GM21529 (cell line): ENCODE measurements around the gene ZDHHC14.
"Not testable (repeated sequence)": the region's sequence is repeated elsewhere in the genome, so short reads cannot be mapped to it uniquely, and the experiment has no call there.

Experiments used
- ATAC-seq: cut with Tn5 transposase; IDR thresholded peaks from one replicate; pipeline ENCODE4 v1.9.1; 2021; ENCODE audit not compliant: unreplicated experiment

Gene ZDHHC14

DNA sequence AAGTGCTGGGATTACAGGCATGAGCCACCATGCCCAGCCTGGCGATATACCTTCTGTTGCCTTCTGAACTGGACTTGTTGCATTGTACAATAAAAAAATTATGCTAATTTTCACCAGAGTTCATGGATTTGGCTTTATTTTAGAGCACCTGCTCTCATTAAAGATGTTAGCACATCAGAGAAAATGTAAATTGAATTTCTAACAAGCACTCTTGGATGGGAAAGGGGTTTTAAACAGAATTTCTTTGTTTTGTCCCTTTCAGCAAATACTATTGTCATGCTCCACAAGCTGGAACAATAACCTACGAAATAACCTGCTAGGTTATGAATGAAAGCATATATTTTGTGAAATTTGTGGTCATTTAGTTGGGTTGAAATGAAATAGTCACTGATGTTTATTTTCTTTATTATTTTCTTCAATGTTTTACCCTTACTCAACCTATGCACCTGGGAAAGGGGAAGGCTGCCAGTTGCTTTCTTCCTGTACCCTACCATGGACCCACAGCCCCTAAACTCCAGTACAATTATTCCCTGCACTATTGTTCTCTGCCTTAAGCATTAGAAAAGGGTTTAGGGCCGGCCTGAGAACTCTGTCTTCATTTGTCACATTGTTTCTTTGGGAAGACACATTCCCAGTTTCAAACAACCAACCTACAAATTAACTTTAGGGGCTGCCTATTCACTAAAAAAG lies 22.2 kb downstream of the ZDHHC14 start:
- no peak for ATAC-seq

DNA sequence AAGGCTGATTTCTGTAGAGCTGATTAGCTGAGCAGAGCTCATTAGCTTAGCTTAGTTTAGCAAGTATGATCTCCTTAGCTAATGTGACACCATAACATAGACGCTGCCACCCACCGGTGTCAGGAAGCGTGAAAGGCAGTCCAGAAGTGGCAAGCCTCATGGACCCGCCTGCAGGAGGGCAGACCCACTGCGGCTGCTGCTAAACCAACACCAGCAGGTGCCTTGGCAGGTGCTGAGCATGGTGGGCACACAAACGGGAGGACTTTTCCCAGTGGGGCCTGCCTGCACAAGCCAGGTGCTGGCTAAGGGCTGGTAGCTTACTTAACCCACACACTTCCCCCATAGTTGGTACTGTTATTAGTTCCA lies 22.7 kb downstream of the ZDHHC14 start:
- ATAC-seq = no peak

DNA sequence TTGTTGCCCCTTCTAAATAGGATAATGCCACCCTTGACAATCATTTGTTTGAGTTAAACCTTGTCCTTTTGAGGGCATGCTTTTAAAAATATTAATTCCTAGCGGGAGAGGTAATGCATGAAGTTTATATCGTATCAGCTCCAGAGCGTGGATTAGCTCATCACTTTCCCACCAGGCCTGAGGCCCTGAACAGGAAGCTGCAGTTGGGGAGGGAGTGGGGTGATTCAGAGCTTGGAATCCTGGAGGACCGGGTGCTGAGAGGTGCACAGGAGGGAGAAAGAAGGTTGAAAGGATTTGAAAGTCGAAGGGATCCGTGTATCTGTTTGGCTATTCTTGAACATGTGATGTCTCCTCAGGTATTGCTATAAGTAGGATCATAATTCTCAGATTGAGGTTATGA lies 25.0 kb downstream of the ZDHHC14 start:
- ATAC-seq = no peak

DNA sequence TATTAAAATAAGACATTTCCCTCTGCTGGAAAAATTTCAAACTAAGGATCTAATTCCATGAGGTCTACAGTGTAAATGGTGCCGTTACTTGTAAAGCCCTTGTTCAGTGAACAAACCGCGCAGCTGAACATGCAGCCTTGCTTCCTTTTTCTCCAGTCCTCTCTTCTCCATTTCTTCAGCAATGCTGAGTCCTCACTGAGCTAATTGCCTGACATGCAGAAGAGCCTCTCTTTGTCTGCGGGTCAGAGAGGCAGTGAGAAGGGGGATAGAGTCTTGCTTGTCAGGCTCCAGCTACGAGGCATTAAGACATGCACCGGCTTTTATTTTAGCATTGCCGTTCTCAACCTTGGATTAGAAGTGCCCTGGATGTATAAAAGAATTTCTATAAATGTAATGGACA lies 25.7 kb downstream of the ZDHHC14 start:
- ATAC-seq = no peak

DNA sequence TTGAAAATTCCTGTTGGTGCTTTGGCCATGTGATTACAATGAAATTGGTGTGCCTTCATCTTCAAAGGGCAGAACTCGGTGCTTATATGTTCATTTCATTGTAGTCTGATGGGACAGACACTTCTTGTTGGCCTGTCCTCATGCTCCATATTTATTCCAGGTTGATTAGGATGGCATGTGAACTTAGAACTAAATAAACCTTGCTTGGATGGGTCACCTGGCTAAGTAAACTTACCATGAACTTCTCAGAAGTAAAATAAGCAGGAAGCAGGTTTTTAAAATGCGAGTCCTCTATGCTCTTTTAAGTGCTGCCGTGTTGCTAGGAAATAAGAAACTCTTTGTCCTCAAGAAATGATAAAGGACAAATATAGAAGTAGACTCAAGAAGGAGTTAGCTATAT lies 26.7 kb downstream of the ZDHHC14 start:
- ATAC-seq = no peak

DNA sequence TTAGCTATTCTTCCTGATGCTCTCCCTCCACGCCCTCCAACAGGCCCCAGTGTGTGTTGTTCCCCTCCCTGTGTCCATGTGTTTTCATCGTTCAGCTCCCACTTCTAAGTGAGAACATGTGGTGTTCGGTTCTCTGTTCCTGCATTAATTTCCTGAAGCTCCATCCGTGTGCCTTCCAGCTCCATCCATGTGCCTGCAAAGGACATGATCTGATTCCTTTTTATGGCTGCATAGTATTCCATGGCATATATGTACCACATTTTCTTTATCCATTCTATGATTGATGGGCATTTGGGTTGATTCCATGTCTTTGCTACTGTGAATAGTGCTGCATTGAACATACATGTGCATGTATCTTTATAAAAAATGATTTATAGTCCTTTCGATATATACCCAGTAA lies 27.4 kb downstream of the ZDHHC14 start:
- not testable (repeated sequence) for ATAC-seq

DNA sequence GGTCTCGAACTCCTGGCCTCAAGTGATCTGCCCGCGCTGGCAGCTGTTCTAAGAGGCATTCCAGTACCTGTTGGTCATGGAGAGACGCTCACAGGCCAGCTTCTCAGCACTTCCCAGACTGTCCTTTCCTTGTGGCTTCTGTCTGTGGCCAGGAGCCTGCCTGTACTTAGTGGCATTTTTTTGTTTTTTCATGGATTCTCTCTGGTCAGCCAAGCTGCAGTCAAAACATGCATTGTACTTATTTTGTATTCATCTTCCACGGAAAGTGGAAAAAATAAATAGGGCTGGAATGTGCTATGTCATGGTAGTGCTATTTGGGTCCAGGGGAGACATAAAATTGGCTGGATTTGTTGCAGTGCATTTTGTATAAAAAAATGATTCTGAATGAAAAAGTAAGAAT lies 29.1 kb downstream of the ZDHHC14 start:
- ATAC-seq = no peak

DNA sequence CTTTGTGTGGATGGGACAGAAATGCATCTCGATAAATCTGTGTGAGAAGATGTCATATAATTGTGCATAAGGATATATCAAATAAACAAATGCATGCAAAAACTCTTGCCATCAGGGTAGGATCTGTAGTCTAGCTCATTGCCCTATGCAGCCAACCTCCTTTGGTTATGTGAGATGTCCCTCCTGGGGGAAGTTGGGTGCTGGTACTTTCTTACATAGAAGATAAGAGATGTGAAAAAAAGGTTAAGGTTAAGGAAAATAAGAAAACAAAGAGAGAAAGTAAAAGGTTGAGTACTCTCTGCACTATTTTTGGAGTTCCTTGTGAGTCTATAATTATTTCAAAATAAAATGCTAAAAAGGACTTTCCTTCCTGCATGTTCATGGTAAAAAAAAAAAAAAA lies 30.4 kb downstream of the ZDHHC14 start:
- no peak for ATAC-seq

DNA sequence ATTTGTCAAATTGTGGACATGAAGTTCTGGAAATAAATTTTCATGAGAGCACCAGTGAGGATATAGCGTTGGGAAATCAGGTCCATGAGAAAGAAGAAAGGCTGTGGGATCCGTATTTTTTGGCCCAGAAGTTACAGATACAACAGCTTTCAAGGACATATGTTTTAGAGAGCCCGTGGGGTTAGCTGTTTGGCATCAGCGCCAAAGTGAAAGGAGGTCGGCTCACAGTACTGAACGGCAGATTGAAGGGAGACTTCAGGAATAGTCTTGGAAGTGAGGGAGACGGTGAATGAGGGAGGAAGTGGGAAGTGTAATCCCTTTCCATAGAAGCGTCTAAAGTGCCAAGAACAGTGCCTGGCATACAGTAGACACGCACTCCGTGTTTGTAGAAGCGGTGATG lies 31.8 kb downstream of the ZDHHC14 start:
- no peak for ATAC-seq

DNA sequence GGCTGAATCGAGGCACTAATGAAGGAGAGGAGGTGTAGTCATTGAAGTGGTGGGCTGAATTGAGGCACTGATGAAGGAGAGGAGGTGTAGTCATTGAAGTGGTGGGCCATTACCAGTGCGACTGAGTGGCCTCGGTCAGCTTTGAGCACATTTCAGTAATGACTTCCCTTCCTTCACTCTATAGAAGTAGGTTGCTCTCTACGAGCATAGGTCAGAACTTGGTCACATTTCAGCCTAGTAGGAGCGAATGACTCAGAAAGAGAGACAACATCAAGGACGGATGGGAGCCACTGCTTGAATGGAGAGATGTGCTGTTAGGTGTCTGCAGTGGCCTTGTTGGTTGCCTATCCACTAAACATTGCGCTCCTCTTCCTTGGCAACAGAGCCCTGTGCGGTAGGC lies 39.5 kb downstream of the ZDHHC14 start:
- ATAC-seq = no peak

DNA sequence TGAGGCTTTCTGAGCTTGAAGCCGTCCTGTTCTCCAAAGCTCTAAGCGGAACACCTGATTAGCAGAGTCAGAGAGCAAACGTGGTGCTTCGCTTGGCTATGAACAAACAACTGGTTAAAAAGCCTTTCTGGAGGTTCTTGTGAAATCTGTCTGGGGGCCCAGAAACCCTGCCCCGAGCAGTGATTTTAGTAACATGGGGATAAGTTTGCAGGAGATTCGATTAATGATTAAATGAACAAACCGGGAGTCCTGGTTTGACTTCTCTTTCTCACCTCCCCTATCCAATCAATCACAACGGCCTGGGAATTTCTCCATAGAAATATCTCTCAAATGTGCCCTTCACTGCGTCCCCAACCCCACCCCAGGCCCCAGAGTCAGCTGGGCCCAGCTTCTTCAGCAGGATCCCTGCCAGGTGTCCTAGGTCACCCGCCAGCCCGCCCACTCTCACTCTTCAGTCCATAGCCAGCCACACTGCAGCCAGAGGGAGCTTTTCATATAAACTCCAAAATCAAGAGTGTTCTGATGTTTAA lies 43.6 kb downstream of the ZDHHC14 start:
- ATAC-seq = no peak

DNA sequence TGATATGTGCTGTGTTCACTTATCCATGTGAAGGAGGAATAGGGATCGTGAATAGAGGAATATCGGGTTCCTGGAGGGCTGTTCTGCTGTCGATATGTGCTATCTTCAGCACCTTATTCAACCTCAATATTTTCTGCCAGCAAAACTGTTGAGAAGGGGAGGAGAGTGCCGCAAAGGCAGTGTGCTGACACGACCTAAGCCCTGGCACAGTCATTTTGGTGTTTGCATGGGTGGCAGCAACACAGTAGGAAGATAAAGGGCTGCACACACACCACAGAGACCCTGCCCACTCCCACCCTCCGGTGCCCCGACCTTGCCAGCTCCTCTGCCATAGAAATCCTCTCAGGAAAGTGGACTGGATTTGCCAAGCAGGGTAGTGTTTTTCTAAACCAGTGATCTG lies 47.0 kb downstream of the ZDHHC14 start:
- ATAC-seq = no peak

DNA sequence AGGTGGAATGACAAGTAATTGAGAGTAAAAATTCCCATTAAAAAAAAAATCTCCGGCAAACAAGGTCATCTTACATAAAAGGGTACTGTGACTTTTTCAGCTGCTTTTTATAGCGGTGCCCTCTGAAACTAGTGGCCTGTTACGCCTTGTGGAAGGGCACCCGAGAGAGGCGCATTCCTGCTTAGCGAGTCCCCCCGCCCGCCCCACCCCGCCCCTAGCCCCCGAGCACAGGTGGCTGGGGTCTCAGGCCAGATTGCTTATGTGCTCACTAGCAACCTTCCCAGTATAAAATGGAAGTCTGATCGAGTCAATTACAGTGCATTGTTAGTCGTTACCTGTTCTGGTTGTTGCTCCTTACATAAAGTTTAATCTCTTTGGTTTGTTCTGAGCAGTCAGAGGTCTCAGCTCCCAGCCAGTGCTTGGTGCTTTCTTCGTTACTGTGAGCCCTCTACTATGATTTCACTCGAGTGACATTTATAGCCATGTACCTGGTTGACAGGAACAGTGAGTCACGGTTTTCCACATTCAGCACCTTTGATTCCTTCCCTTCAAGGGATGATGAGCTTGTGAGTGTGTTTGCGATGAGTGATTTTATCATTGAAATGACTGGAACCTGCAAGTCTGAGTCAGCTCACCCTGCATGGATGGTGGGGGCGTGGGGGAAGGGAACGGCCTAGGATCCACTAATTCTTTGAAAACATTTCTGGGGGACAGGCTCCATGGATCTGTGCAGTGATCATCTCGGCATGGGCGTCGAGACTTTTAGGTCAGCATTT lies 47.6 kb downstream of the ZDHHC14 start:
- ATAC-seq = no peak

DNA sequence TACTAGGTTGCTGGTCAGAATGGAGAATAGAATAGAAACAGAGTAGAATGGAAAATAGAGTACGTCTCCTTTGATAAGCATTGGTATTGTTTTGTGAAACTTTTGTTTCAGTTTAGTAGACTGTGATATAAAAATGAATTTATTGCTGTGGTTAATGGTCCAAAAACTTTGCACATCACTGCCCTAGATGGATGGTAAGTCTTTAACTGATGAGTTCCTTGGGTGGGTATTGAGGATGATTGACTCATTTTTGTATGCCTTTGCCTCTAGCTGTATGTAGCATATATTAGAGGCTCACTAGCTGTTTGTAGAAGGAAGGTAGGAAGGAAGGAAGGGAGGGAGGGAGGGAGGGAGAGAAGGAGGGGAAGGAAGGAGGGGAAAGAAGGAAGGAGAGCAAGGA lies 48.3 kb downstream of the ZDHHC14 start:
- ATAC-seq = no peak

DNA sequence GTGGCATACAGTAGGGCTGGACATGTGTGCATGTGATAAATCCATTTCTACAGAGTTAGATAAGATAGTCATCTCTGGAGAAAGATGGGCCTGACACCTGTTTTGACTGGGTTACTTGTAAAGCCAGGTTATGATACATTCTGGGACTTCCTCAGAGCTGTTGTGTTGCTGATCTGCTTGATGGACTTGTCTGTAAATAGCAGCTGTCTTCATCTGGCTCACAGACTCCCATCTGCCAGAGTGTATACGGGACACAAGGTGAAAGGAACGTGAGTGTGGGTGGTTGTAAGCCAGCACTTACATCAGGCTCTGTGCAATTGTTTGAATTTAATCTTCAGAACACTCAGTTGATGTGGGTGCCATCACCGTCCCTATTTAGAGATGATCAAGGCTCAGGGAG lies 49.8 kb downstream of the ZDHHC14 start:
- no peak for ATAC-seq

DNA sequence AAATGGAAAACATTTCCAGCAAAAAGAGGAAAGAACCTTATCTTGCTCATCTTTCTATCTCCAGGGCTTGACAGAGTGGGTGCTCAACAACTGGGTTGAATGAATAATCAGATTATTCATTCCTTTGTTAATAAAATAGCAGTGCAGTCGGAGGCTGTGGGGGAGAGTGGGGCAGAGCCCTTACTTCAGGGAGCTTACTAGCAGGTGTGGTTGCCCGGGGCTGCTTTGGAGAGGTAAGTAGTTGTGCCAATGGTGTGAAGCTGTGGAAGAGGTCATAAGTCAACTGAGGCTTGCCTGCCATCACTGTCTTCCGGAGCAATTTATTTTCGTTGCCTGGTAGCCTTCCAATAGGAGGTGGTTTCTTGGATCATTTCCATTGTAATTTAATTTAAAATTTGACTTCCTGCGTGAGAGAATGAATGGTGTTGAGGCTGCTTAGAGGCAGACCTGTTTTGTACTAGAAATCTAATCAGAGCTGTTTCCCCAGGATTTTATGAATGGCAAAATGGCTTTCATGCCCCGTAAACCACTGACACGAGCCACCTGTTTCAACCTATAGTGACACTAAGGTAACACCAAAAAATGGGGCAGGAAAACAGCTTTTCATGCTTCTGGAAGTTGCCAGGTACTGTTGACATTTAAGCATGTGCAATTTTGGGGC lies 51.4 kb downstream of the ZDHHC14 start:
- ATAC-seq = no peak

DNA sequence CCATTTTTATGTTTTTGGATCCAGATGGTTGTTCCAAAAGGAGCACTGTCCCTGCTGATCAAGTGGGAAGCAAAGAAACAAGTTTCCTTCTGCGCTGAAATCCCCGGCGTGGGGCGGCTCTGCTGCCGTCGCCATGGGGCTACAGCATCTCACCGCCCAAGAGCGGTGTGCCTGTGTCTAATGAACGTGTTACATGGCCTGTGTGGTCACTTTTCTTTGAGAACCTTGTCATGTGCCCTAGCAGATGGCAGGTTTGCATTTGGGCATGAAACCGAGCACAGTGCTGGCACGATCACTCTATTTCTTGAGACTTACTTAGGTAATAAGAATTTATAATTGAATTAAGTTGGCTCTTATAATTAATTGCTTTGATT lies 51.9 kb downstream of the ZDHHC14 start:
- no peak for ATAC-seq

DNA sequence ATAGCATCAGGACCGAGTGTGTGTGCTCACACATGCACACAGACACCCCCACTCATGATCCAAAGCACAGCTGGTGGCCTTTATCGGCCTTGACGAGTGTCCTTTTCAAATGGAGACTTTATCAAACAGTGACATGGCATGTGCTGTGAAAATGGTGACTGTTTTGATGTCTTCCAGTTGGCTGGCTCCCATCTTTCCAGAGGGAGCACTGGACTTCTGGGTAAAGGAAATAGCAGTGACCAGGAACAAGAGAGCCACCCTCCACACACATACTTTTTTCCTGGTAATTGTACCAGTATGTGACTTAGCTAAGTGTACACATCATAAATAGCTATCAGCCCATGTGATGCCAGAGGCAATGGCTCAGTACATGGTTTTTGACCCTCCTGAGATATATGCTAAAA lies 52.7 kb downstream of the ZDHHC14 start:
- no peak for ATAC-seq

DNA sequence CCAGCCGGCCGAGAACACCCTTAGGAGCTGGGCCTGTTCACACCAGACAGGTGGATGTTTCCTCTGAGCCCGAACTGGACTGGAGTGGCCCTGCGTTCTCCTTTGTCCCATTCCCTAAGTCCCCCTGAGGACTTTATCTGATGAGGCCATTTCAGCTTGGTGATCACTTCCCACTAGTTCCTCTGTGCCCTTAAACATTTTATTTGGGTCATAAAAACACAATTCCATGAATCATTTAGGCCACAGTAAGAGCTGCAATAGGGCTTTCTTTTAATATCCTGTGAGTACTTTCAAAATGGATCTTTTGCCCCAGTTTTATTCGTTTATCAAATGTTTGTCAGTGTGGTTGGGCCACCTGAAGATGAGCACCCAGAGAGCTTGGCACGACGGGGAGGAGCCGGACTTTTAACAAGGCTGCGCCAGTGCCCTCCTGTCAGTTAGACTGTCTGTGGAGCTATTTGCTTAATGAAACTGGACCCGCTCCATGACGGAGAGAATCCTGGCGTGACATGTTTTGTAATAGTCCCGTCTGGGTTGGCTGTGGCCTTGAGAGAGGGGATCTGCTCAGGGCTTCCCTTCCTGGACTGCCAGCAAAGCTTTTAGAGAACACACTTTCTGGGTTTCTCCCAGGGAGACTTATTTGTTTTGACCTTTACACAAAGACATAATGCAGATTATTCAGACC lies 53.5 kb downstream of the ZDHHC14 start:
- no peak for ATAC-seq

DNA sequence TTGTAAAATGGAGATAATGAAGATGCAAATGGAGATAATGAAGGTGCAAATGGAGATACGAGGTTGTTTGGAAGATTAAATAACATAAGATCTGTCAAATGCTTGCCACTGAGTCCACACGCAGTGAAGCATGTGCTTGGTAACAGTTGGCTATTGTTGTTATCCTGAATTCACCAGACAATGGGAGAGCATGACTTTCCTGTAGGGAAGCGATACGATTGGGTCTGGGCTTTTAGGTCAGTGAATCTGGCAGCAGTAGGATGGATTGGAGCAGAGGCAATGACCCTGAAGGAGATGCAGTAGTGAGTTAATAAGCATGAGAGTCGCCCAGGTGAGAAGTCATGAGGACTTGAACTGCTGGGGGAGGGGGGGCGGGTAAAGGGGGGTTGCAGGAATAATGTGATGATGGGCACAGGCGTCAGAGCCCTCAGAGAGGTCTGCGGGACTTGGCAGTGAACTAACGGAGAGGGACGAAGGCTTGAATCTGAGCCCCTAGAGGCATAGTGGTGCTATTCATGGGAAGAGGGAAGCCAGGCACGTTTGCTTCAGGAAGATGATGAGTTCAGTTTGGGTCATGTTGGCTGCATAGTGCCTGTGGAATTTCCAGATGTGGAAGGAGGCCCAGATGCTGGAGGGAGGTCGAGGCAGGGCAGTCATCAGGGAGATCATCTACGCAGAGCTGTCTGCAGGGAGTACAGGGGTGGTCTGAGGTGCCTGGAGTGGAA lies 55.4 kb downstream of the ZDHHC14 start:
- no peak for ATAC-seq

DNA sequence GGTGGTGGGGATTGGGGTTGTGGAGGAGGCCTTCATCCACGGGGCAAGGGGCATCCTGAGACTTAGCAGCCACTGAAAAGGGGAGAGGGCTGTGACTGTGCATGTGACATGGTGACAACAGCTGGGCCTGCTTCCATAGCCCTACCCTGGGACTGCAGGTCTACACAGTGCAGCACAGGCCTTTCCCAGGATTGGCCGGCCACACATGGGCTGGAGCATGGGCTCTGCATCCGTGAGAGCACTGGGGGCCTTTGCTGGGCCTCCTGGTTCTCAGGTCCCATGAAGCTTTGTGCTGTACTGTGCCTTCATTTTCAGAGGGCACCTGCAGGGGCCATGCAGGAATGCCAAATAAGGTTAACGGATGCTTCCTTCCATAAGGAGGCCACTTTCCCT lies 56.0 kb downstream of the ZDHHC14 start:
- no peak for ATAC-seq
